HG02870 (cell line): ENCODE measurements around the gene HBE1.
A peak's percentile ranks its signal among the peaks of the same experiment; 100 is the strongest.
"Not testable (repeated sequence)": the region's sequence is repeated elsewhere in the genome, so short reads cannot be mapped to it uniquely, and the experiment has no call there.

Source experiments
- ATAC-seq: cut with Tn5 transposase; IDR thresholded peaks from one replicate; pipeline ENCODE4 v1.9.1; 2021; ENCODE audit warnings: mild to moderate bottlenecking, moderate library complexity; ENCODE audit not compliant: unreplicated experiment

Gene HBE1

DNA sequence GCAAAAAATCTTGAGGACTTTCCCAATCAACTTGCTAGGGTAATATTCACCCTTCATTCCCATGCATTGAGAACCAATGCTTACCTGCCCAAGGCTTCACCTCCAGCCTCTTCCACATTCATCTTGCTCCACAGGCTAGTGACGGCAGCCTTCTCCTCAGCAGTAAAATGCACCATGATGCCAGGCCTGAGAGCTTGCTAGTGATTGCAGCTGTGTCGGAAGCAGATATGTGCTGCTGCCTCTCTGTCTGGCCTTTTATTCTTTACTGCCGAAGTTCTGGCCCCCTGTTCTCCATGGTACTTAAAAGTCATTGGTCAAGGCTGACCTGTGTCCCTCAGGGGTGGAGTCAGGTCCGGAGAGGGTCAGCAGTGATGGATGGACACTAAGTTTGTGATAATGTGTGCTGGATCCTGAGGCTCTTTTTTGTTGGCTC, at the start of gene HBE1:
HBE1 (minus strand) TSS at position 231 of the 433 bp plus-strand sequence; CDS start at position 176, 55 bp downstream.
- no peak for ATAC-seq

- ATAC-seq = no peak
These were observed 47.5 kb upstream of the HBE1 start for GRCh38 chr11:5317292-5317691.

DNA sequence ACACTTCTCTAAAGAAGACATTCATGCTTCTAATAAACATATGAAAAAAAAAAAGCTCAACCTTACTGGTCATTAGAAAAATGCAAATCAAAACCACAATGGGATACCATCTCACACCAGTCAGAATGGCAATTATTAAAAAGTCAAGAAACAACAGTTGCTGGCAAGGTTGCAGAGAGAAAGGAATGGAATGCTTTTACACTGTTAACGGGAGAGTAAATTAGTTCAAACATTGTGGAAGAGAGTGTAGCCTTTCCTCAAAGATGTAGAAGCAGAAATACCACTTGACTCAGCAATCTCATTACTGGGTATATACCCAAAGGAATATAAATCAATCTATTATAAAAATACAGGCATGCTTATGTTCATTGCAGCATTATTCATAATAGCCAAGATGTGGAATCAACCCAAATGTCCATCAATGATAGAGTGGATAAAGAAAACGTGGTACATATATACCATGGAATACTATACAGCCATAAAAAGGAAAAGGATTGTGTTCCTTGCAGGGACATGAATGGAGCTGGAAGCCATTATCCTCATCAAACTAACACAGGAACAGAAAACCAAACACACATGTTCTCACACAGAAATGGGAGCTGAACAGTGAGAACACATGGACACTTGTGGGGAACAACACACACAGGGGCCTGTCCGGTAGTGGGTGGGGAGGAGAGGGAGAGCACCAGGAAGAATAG, 43.7 kb upstream of the HBE1 start:
- ATAC-seq = not testable (repeated sequence)

- no peak for ATAC-seq
These were observed 40.7 kb upstream of the HBE1 start for GRCh38 chr11:5310423-5310822.

DNA sequence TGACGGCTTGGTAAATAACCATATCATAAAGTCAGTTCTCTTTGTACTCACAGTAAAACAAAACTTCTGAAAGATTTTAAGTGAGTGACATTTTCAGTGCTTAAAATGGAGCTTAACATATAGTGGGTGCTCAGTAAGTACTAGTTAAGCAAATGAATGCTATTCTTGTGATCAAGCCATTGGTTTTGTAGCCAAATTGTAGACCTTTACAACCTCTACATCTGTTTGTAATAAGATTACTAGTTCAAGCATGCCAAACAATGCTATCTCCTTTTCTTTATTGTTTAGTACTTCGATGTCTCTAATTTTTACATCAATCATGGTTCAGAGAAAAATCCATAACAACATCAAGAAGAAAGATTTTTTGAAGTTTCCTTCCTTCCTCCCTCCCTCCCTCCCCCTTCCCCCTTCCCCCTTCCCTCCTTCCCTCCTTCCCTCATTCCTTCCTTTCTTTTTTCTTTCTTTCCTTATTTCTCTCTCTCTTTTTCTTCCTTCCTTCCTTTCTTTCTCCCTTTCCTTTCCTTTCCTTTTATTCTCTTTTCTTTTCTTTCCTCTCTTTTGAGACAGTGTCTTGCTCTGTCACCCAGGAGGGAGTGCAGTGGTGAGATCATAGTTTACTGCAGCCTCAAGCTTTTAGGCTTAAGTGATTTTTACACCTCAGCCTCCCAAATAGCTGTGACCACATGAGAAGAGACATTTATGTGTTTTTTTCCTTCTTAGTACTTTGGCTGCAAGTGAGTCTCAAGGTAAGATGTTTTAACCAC, 37.7 kb upstream of the HBE1 start:
- ATAC-seq = no peak

DNA sequence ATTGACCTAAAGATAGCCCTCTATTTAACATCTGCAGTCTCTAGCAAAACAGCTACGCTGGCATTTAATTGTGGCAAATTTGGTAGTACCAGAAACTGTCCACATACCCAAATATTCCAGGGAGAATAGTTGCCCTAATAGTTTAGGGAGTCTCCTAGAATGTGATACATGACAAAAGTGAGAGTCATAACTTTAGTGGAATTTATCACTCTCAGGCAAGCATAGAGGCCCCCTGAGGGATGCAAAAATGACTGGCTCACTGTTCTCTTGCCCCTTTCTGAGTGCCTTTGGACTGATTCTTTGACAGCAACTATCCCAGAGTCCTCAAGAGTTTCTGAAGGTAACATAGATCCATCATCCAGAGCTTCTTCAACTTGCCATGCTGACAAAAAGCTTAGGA, 34.3 kb upstream of the HBE1 start:
- ATAC-seq = no peak

DNA sequence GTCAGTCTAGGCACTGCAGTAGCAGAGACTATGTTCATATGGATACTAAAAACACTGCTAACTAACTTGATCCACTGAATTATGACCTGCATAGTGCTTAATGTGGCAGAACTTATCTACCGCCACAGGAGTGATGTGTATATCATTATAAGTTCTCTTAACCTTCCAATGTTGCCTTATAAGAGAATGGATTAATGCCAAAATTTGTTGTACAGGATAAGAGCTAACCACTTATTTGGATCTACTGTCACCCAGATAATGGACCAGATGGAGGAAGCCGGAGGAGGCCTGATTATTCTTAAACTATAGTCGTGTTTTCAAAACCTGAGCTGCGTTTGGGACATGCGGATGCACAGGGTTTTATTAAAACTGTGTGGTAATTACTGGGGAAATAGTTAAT, 33.9 kb upstream of the HBE1 start:
- ATAC-seq = no peak

DNA sequence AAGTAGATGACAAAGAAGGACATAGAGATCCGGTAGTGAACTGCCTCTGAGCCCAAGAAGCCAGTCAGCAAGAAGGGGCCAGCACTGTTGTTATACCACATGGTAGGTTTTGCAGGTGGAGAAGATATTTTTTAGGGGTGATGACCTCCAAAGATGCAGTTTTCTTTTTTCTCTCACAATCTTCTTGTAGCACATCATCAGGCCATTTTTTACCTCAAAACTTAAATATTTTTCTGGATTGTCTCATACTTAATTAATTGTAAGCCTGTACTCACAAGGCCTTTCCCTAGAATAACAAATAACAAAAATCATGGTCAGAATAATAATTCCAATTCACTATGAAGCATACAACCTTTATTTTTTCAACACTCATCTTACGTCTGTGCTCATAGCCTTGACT, 32.1 kb upstream of the HBE1 start, which contains the start of gene OR51B4:
OR51B4 (minus strand) TSS at position 101 of the 400 bp plus-strand sequence; CDS start at position 101, 0 bp downstream.
- ATAC-seq = no peak

DNA sequence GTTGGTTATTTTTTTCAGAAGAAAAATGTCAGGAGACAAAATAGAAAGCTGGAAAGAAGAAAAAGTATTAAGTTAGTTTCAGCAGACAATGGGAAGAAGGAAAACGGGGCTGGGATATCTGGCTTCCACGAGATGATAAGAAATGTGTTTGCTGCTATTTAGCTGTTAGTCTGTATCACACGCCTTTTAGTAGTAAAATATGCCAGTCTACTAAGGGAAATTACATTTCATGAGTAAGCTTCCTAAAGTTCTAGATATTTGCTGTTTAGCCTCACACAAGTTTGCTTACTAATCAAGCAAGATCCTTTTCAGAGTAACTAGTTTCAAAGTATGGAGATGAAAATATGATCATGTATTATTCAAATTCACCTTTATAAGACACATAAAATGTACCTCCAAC, 30.5 kb upstream of the HBE1 start:
- ATAC-seq = no peak

GRCh38 chr11:5298451-5298850, 28.7 kb upstream of the HBE1 start:
- no peak for ATAC-seq

DNA sequence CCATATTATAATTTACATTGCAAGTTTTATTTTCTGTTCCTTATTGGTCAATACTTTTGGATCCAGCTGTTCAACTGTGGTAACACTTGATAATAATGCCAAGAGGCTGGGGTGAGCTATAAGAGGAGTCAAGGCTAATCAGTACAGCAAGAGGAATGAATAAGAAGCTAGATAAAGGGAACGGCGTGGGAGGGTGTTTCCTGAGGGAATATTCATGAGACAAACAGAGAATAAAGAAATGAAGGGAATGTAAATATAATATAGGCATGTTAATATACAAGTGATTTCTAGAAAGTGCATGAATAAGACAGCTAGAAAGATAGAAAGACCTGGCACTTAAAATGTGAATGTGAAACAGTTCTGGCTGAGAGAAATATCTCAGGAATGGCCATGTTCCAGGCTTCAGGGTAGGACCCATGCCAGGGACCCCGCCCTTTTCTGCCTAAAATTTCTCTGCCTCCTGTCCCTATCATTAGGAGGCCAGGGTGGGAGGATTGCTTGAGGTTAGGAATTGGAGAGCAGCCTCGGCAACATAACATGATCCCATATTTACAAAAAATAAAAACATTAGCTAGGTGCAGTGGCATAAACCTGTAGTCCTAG, 28.1 kb upstream of the HBE1 start:
- ATAC-seq = no peak

DNA sequence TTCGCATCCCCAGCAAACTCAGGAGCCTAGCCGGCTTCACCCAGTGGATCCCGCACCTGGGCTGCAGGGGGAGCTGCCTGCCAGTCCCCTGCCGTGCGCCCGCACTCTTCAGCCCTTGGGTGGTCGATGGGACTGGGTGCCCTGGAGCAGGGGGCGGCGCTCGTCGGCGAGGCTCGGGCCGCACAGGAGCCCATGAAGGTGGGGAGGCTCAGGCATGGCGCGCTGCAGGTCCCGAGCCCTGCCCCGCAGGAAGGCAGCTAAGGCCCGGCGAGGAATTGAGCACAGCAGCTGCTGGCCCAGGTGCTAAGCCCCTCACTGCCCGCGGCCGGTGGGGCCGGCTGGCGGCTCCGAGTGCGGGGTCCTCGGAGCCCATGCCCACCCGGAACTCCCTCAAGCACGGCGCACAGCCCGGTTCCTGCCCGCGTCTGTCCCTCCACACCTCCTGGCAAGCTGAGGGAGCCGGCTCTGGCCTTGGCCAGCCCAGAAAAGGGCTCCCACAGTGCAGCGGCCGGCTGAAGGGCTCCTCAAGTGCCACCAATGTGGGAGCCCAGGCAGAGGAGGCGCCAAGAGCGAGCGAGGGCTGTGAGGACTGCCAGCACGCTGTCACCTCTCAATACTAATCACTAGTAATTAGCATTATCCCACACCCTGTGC, 24.7 kb upstream of the HBE1 start:
- not testable (repeated sequence) for ATAC-seq

DNA sequence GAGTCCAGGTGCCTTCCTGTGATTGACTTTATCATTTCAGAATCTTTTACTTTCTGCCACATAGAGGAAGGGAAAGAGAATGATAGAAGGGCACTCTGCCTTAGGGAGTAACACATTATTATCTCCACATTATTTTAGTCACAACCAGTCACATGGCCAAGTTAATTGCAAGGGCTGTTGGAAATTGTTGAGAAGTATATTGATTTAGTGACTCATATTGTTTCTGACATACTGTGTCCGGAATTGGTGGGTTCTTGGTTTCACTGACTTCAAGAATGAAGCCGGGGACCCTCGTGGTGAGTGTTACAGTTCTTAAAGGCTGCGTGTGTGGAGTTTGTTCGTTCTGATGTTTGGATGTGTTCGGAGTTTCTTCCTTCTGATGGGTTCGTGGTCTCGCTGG, 23.3 kb upstream of the HBE1 start:
- ATAC-seq = no peak

DNA sequence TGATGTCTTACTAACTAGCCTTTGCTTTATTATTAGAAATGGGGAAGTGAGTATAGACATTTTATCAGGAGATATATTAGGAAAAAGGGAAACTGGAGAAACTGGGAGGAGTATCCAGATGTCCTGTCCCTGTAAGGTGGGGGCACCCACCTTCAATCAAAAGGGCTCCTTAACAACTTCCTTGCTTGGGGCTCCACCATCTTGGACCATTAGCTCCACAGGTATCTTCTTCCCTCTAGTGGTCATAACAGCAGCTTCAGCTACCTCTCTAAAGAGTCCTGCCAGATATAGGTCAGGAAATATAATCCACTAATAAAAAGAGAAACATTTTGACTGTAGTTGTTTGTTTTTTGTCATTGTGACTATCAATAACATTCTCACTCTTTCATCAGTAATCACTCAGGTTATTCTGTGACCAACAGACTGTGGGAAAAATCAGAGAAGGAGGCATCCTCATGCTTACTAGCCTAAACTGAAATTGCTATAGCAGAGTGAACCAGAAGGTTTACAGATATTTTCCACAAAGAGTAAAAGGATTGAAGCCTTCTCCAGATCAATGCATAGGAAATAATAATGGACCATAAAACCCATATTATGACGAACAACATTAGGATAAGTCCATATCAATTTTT, 21.6 kb upstream of the HBE1 start:
- peak; percentile 80 for ATAC-seq

GRCh38 chr11:5290106-5290505, 20.4 kb upstream of the HBE1 start:
- ATAC-seq = no peak

DNA sequence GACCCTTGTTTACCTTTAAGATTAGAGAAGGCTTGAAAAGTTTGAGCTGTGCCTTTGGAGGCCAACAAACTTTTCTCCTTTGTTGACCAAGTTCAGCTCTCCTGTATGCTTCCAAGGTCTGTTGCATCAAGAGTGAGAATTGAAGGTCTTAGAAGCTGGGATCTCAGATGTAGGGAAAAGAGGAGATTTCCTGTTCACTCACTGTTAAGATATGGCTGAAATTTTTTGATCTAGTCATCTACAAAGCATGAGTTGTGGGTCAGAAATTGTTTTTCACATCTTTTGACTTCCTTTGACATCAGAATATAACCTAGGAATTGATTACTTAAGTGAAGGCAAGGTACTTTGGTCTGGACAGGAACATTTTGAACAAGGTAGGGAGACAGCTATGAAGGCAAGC, 20.0 kb upstream of the HBE1 start:
- ATAC-seq = no peak

GRCh38 chr11:5288906-5289550, 19.3 kb upstream of the HBE1 start:
- ATAC-seq = no peak

GRCh38 chr11:5288108-5288905, 18.6 kb upstream of the HBE1 start:
- ATAC-seq = no peak

GRCh38 chr11:5286901-5287300, 17.2 kb upstream of the HBE1 start:
- ATAC-seq = no peak

DNA sequence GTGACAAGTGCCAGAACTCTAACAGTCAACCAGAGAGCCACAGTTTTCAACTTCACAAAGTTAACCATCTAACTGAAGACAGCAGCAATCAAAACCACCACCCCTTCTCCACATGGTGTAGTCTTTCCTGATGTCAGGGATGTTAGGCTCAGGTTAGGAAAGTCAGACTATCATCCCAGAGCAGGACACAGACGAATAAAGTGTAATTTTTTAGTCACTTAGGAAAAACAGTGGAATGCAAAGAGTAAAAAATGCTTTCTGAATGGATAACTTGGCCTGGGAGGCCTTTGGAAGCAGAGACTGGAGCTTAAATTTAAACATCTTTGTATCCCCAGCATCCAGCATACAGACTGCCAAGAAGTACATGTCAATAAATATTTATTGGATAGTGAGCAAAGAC, 16.6 kb upstream of the HBE1 start:
- ATAC-seq = no peak
